Caco-2 (cell line): ENCODE results near the gene VILL. TPM values are rescaled to one million over a fixed set of nuclear protein-coding genes. Genes with fewer than 3 reads are reported as not detected.
"Not testable (repeated sequence)": the region's sequence is repeated elsewhere in the genome, so short reads cannot be mapped to it uniquely, and the experiment has no call there.

Experiments used
- BruUV-seq: library from RNA; stranded (reverse); fragments of 400-500 nt; replicated peaks from 2 replicates; lab custom pipeline; 2021; lab: Mats Ljungman, UMichigan
- CTCF ChIA-PET: fragments of 300-600 bp; sonication (Branson Sonifier 250); formaldehyde crosslinking; loops from one replicate; lab custom pipeline; 2022; ENCODE audit warnings: antibody characterized with exemption; lab: Charles Lee
- POLR2A ChIA-PET: fragments of 300-600 bp; sonication (Branson Sonifier 250); formaldehyde crosslinking; loops from one replicate; lab custom pipeline; 2022; ENCODE audit warnings: antibody characterized with exemption; lab: Charles Lee
- DNase-seq, 2 experiments: peaks; one replicate each; pipeline versions ENCODE4 v3.0.0 to v3.0.0-alpha.2; 2020 to 2022
- H3K27me3 ChIP-seq: replicated peaks from 2 replicates; pipeline ENCODE4 v1.6.0; 2011; ENCODE audit warnings: low read length; ENCODE audit not compliant: control insufficient read depth, insufficient read depth
- H3K36me3 ChIP-seq: 2 replicates; pipeline ENCODE4 v1.5.1; 2011; ENCODE audit warnings: low read length; ENCODE audit not compliant: control insufficient read depth, insufficient read depth
- H3K4me1 ChIP-seq: fragments of 250-450 bp; sonication (Bioruptor Pico); 2 replicates; pipeline ENCODE4 v1.5.1; 2020; ENCODE audit warnings: mild to moderate bottlenecking
- H3K4me3 ChIP-seq: 2 replicates; pipeline ENCODE4 v1.5.1; 2011; ENCODE audit warnings: low read depth, mild to moderate bottlenecking, control low read depth, low read length
- H3K9me3 ChIP-seq: fragments of 250-450 bp; sonication (Bioruptor Pico); 2 replicates; pipeline ENCODE4 v1.5.1; 2020; ENCODE audit warnings: mild to moderate bottlenecking, moderate library complexity
- H3K27ac Mint-ChIP-seq: one replicate; pipeline ENCODE4 v1.8.0; 2022; ENCODE audit warnings: mixed read lengths; ENCODE audit not compliant: unreplicated experiment
- H3K27me3 Mint-ChIP-seq: one replicate; pipeline ENCODE4 v1.8.0; 2022; ENCODE audit warnings: mixed read lengths; ENCODE audit not compliant: insufficient read depth, unreplicated experiment
- H3K36me3 Mint-ChIP-seq: one replicate; pipeline ENCODE4 v1.8.0; 2022; ENCODE audit warnings: mild to moderate bottlenecking, mixed read lengths; ENCODE audit not compliant: insufficient read depth, unreplicated experiment
- H3K4me1 Mint-ChIP-seq: one replicate; pipeline ENCODE4 v1.8.0; 2022; ENCODE audit warnings: low read depth, mixed read lengths; ENCODE audit not compliant: unreplicated experiment
- H3K4me3 Mint-ChIP-seq: one replicate; pipeline ENCODE4 v1.8.0; 2022; ENCODE audit warnings: mild to moderate bottlenecking, moderate library complexity, mixed read lengths; ENCODE audit not compliant: unreplicated experiment
- H3K9me3 Mint-ChIP-seq: one replicate; pipeline ENCODE4 v1.8.0; 2022; ENCODE audit warnings: mixed read lengths; ENCODE audit not compliant: unreplicated experiment
- intact Hi-C: fragments of 100-400 bp; cut with micrococcal nuclease; formaldehyde crosslinking; loops from one replicate; pipeline ENCODE4 v1.10.0; 2022; ENCODE audit not compliant: unreplicated experiment
- total RNA-seq: library from RNA; stranded (reverse); gene quantifications from 2 replicates; pipeline ENCODE4 v1.2.3, GENCODE V29; 2022
- TF ChIP-seq, protein P1 (sequence below), 2 experiments: fragments of 200-600 bp in 1 of 2; IDR thresholded peaks; 1 replicate in 1 of 2; 2 replicates in 1 of 2; pipeline versions ENCODE4 v1.5.1 to v1.8.0; 2011 to 2022; ENCODE audit warnings: antibody characterized with exemption in 1 of 2, control low read depth in 1 of 2, inconsistent platforms in 1 of 2, low read depth in 1 of 2, low read length in 1 of 2, mild to moderate bottlenecking in 1 of 2, moderate library complexity in 1 of 2; ENCODE audit not compliant: insufficient read depth in 1 of 2, severe bottlenecking in 1 of 2, unreplicated experiment in 1 of 2

The VILL gene
- total RNA-seq, 1 experiment from 2014 or later: 11.7 TPM

DNA sequence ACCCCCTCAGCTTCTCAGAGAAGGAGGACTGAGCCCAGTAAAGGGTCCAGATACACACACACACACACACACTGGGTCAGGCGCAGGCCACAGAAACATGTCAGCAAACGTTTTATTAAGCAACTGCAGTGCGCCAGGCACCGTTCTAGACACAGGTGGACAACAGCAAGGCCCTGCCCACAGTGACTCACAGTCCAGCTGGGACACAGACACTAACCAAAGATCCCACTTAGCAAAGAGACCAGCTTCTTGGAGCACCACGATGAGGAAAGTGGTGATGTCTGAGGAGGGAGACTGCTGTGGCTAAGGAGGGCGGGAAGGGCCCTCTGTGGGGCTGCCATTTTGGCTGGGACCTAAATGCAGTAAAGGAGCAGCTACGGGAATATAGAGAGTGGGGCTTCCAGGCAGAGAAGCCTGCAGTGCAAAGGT is 2.8 kb upstream of the VILL start:
- no peak overlapping the region for H3K4me3 ChIP-seq
- Mint-ChIP-seq H3K27me3 (no peaks in the 10 kb centered on the region), H3K27ac (peak overlapping the region; percentile 83), H3K36me3 (peaks cover 55% of the 10 kb centered on the region), H3K4me1 (peaks cover 67% of the 10 kb centered on the region), H3K9me3 (no peaks in the 10 kb centered on the region), H3K4me3 (peak overlapping the region; percentile 26)
- CTCF ChIA-PET: interaction anchor here (3.2 kb wide), 1 partner anchor 9 kb away, joined by 12 read pairs; no protein-coding TSS in a partner anchor
- intact Hi-C loops: no loop called here
- peaks cover 85% of the 10 kb centered on the region for H3K4me1 ChIP-seq
- no peaks in the 10 kb centered on the region for H3K9me3 ChIP-seq
- DNase-seq: no peak
- BruUV-seq: no TSS peak
- H3K36me3 ChIP-seq: no peaks in the 10 kb centered on the region
- POLR2A ChIA-PET: interaction anchor here (0.6 kb wide), 1 partner anchor 9 kb away, joined by 4 read pairs; no protein-coding TSS in a partner anchor
- TF ChIP-seq, protein P1, sequence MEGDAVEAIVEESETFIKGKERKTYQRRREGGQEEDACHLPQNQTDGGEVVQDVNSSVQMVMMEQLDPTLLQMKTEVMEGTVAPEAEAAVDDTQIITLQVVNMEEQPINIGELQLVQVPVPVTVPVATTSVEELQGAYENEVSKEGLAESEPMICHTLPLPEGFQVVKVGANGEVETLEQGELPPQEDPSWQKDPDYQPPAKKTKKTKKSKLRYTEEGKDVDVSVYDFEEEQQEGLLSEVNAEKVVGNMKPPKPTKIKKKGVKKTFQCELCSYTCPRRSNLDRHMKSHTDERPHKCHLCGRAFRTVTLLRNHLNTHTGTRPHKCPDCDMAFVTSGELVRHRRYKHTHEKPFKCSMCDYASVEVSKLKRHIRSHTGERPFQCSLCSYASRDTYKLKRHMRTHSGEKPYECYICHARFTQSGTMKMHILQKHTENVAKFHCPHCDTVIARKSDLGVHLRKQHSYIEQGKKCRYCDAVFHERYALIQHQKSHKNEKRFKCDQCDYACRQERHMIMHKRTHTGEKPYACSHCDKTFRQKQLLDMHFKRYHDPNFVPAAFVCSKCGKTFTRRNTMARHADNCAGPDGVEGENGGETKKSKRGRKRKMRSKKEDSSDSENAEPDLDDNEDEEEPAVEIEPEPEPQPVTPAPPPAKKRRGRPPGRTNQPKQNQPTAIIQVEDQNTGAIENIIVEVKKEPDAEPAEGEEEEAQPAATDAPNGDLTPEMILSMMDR (IDR thresholded peaks at IDR 0.05; ENCODE audit: insufficient read depth in 1 of 2, low read depth in 1 of 2, low read length in 1 of 2, severe bottlenecking in 1 of 2, unreplicated experiment in 1 of 2): no peak
- no peaks in the 10 kb centered on the region for H3K27me3 ChIP-seq

DNA sequence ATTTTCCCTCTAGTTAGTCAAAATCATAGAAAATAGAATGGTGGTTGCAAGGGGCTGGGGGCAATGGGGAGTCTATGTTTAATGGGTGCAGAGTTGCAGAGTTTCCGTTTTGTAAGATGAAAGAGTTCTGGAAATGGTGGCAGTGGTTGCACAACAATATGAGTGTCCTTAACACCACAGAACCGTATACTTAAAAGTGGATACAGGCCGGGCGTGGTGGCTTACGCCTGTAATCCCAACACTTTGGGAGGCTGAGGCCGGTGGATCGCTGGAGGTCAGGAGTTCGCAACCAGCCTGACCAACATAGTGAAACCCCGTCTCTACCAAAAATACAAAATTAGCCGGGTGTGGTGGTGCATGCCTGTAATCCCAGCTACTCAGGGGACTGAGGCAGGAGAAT is 2.2 kb upstream of the VILL start:
- POLR2A ChIA-PET, H3K4me3 ChIP-seq, H3K9me3 ChIP-seq, DNase-seq, H3K27me3 Mint-ChIP-seq, intact Hi-C loops, H3K27me3 ChIP-seq, BruUV-seq, H3K36me3 ChIP-seq, H3K9me3 Mint-ChIP-seq: not testable (repeated sequence)
- H3K36me3 Mint-ChIP-seq: peaks cover 61% of the 10 kb centered on the region
- peaks cover 73% of the 10 kb centered on the region for H3K4me1 Mint-ChIP-seq
- CTCF ChIA-PET: interaction anchor here (3.2 kb wide), 1 partner anchor 9 kb away, joined by 12 read pairs; no protein-coding TSS in a partner anchor
- H3K4me3 Mint-ChIP-seq: peak overlapping the region; percentile 26
- H3K27ac Mint-ChIP-seq: peak overlapping the region; percentile 83
- H3K4me1 ChIP-seq: peaks cover 89% of the 10 kb centered on the region

DNA sequence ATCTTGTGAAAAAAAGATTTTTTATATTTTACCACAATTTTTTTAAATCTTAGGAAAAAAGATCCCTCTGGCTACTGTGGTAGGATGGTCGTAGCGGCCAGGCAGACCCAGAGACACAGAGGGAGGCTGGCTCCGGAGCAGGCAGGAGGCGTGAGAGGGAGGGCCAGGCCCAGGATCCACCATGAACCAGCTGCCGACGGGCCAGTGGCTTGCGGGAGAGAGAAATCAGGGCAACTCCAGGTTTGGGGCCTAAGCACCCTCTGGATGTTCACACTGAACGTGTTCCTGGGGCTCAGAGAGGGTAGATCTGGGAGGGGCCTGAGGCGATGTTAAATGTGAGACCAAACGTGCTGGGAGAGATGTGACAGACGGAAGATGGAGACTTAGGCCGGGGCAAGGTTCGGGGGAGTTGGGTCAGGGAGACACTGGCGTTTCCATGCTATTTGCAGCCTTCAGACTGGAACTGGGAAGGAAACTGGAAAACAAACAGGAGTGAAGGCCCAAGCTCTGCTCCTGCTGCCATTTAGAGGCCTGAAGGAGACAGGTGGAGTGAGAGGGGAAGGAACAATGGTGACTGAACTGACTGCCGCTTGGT is 1.6 kb upstream of the VILL start:
- POLR2A ChIA-PET: no interaction called here

More for the DNA sequence above, 1.6 kb upstream of the VILL start:
- CTCF ChIA-PET: no interaction called here
- Histone ChIP-seq H3K27me3 (no peaks in the 10 kb centered on the region), H3K36me3 (no peaks in the 10 kb centered on the region), H3K9me3 (no peaks in the 10 kb centered on the region), H3K4me1 (peaks cover 93% of the 10 kb centered on the region), H3K4me3 (no peak overlapping the region)
- TF ChIP-seq, protein P1 (IDR thresholded peaks at IDR 0.05; ENCODE audit: insufficient read depth in 1 of 2, low read depth in 1 of 2, low read length in 1 of 2, severe bottlenecking in 1 of 2, unreplicated experiment in 1 of 2): no peak
- H3K27me3 Mint-ChIP-seq: no peaks in the 10 kb centered on the region
- DNase-seq: no peak
- no peak overlapping the region for H3K4me3 Mint-ChIP-seq
- BruUV-seq: no TSS peak
- intact Hi-C loops: no loop called here
- H3K27ac Mint-ChIP-seq: peak overlapping the region; percentile 100
- H3K36me3 Mint-ChIP-seq: peaks cover 59% of the 10 kb centered on the region
- H3K9me3 Mint-ChIP-seq: no peaks in the 10 kb centered on the region
- H3K4me1 Mint-ChIP-seq: peaks cover 78% of the 10 kb centered on the region
